ENCODE results near the gene TRABD2B. TPM values are rescaled to one million over a fixed set of nuclear protein-coding genes. Genes with fewer than 3 reads are reported as not detected.
A peak's percentile ranks its signal among the peaks of the same experiment; 100 is the strongest.

Gene TRABD2B
- total RNA-seq, 1 donor from 2014 or later: 6.2 TPM

GRCh38 chr1:47976728-47977127, 20.5 kb downstream of the TRABD2B start:
- Mint-ChIP-seq H3K4me3 (no peak overlapping the region), H3K27me3 (ENCODE audit: low read depth) (peaks cover 53% of the 10 kb centered on the region), H3K4me1 (peaks cover 1% of the 10 kb centered on the region), H3K36me3 (no peaks in the 10 kb centered on the region), H3K9me3 (no peaks in the 10 kb centered on the region), H3K27ac (no peak overlapping the region)
- no peak for DNase-seq (ENCODE audit: low spot score in 2 of 2, unreplicated experiment in 2 of 2)
- TF ChIP-seq, protein P1, sequence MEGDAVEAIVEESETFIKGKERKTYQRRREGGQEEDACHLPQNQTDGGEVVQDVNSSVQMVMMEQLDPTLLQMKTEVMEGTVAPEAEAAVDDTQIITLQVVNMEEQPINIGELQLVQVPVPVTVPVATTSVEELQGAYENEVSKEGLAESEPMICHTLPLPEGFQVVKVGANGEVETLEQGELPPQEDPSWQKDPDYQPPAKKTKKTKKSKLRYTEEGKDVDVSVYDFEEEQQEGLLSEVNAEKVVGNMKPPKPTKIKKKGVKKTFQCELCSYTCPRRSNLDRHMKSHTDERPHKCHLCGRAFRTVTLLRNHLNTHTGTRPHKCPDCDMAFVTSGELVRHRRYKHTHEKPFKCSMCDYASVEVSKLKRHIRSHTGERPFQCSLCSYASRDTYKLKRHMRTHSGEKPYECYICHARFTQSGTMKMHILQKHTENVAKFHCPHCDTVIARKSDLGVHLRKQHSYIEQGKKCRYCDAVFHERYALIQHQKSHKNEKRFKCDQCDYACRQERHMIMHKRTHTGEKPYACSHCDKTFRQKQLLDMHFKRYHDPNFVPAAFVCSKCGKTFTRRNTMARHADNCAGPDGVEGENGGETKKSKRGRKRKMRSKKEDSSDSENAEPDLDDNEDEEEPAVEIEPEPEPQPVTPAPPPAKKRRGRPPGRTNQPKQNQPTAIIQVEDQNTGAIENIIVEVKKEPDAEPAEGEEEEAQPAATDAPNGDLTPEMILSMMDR (IDR thresholded peaks at IDR 0.05; ENCODE audit: unreplicated experiment): no peak

GRCh38 chr1:47976267-47976666, 20.9 kb downstream of the TRABD2B start:
- H3K4me1 Mint-ChIP-seq: peaks cover 6% of the 10 kb centered on the region
- no peaks in the 10 kb centered on the region for H3K36me3 Mint-ChIP-seq
- H3K27me3 Mint-ChIP-seq (ENCODE audit: low read depth): peaks cover 48% of the 10 kb centered on the region
- no peak for DNase-seq (ENCODE audit: low spot score in 2 of 2, unreplicated experiment in 2 of 2)
- no peak overlapping the region for H3K4me3 Mint-ChIP-seq
- H3K9me3 Mint-ChIP-seq: no peaks in the 10 kb centered on the region
- H3K27ac Mint-ChIP-seq: no peak overlapping the region
- TF ChIP-seq, protein P1 (IDR thresholded peaks at IDR 0.05; ENCODE audit: unreplicated experiment): no peak

GRCh38 chr1:47975302-47975921, 21.8 kb downstream of the TRABD2B start:
- TF ChIP-seq, protein P1 (IDR thresholded peaks at IDR 0.05; ENCODE audit: unreplicated experiment): no peak
- Mint-ChIP-seq H3K27ac (no peak overlapping the region), H3K4me3 (no peak overlapping the region), H3K36me3 (no peaks in the 10 kb centered on the region), H3K9me3 (no peaks in the 10 kb centered on the region), H3K27me3 (ENCODE audit: low read depth) (peaks cover 40% of the 10 kb centered on the region), H3K4me1 (peaks cover 14% of the 10 kb centered on the region)
- no peak for DNase-seq (ENCODE audit: low spot score in 2 of 2, unreplicated experiment in 2 of 2)

DNA sequence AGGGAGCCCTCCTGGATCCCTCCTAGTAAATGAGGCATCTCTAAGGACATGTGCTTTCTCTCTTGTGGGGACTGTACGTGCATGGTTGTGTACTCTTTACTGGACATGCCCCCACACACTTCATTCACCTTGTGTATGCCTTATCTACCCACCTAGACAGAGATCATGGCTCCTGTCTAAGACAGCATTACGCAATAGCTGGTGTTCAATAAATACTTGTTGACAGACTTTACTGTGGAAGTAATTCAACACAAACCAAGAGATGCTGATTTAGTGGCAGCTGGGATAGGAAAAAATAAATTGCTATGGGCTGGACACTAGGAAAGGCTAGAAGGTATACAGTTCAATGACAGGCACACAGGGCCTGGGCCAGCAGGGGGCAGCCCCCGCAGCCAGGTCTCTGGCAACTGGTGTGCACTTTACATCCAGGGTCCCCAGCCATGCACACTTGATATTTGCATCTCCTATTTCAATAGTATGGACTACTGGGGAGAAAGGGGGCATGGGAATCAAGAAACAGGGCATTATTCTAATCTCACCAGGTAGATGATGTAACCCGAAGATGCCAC, 24.2 kb downstream of the TRABD2B start:
- no peak overlapping the region for H3K4me3 Mint-ChIP-seq
- no peaks in the 10 kb centered on the region for H3K9me3 Mint-ChIP-seq
- DNase-seq (ENCODE audit: low spot score in 2 of 2, unreplicated experiment in 2 of 2): no peak
- peaks cover 29% of the 10 kb centered on the region for H3K27me3 Mint-ChIP-seq (ENCODE audit: low read depth)
- TF ChIP-seq, protein P1 (IDR thresholded peaks at IDR 0.05; ENCODE audit: unreplicated experiment): no peak
- no peaks in the 10 kb centered on the region for H3K36me3 Mint-ChIP-seq
- H3K4me1 Mint-ChIP-seq: peaks cover 18% of the 10 kb centered on the region
- no peak overlapping the region for H3K27ac Mint-ChIP-seq

DNA sequence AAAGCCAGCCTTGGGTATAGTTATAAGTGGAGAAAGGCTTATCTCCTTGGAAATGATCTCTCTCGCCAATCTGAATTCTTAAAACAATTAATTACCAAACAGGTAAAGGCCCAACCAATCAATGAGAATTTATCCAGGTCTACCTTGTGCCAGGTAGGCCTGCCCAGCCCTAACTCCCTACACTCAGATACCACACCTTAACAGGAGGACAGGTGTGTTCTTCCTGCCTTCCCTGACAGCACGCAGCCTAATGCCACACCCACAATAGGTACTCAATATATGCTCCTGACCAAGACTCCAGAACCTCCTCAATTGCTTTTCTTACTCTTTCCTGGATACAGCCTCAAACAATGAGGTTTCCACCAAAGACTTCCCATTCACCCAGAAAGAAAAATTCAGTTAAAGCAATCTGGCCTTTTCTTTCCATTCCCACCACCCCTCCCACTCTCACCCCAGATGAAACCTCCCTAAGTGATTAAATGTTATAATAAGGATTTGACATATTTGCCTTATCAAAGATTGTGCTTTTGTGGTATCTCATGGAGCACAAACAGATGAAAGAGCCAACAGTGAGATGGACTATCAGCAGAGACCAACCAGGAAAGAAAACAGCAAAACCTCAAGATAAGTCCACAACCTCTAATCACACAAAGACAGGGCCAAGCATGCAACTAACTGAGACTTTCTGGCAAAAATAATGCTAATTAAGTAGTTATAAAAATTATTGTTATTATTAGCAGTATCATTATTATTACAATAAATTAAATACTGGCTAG, 25.6 kb downstream of the TRABD2B start:
- Mint-ChIP-seq H3K27me3 (ENCODE audit: low read depth) (peaks cover 19% of the 10 kb centered on the region), H3K36me3 (no peaks in the 10 kb centered on the region), H3K4me1 (peaks cover 18% of the 10 kb centered on the region), H3K9me3 (no peaks in the 10 kb centered on the region), H3K27ac (peak overlapping the region; percentile 50), H3K4me3 (no peak overlapping the region)
- DNase-seq (ENCODE audit: low spot score in 2 of 2, unreplicated experiment in 2 of 2): no peak
- TF ChIP-seq, protein P1 (IDR thresholded peaks at IDR 0.05; ENCODE audit: unreplicated experiment): no peak

Data from mesothelial cell of epicardium (in vitro differentiated cells).